DND-41 (cell line): ENCODE measurements around the gene KRTAP9-6.

ENCODE experiments used
- ATAC-seq: fragments of 200-7000 bp; cut with Tn5 transposase; 3 replicates; pipeline ENCODE4 v1.9.1; 2021; ENCODE audit warnings: low read depth; ENCODE audit not compliant: insufficient read depth
- DNase-seq: peaks from one replicate; pipeline ENCODE4 v3.0.0-alpha.2; 2020
- H2AFZ ChIP-seq: 2 replicates; pipeline ENCODE4 v1.6.0; 2012; ENCODE audit warnings: low read depth, low read length
- H3K27ac ChIP-seq: 2 replicates; pipeline ENCODE4 v1.5.1; 2012; ENCODE audit warnings: low read length, inconsistent platforms
- H3K27me3 ChIP-seq: fragments of 200-600 bp; sonication (generic); 2 replicates; pipeline ENCODE4 v1.6.0; 2012; ENCODE audit warnings: low read length, mild to moderate bottlenecking, inconsistent platforms; ENCODE audit not compliant: insufficient read depth, poor library complexity
- H3K36me3 ChIP-seq: 2 replicates; pipeline ENCODE4 v1.5.1; 2012; ENCODE audit warnings: low read length, inconsistent platforms; ENCODE audit not compliant: insufficient read depth
- H3K4me1 ChIP-seq: 2 replicates; pipeline ENCODE4 v1.5.1; 2012; ENCODE audit warnings: mild to moderate bottlenecking, low read length; ENCODE audit not compliant: insufficient read depth
- H3K4me2 ChIP-seq: 2 replicates; pipeline ENCODE4 v1.6.0; 2012; ENCODE audit warnings: mild to moderate bottlenecking, moderate library complexity, low read length, inconsistent platforms; ENCODE audit not compliant: insufficient read depth
- H3K4me3 ChIP-seq, 2 experiments: fragments of 200-600 bp in 1 of 2; shearing (Covaris generic) in 1 of 2; 2 replicates each; pipeline ENCODE4 v1.5.1; 2012 to 2016; ENCODE audit warnings: inconsistent platforms in 2 of 2, low read length in 2 of 2, mild to moderate bottlenecking in 2 of 2, low read depth in 1 of 2, moderate library complexity in 1 of 2
- H3K79me2 ChIP-seq: 2 replicates; pipeline ENCODE4 v1.6.0; 2012; ENCODE audit warnings: low read length, inconsistent platforms; ENCODE audit not compliant: insufficient read depth
- H3K9ac ChIP-seq: 2 replicates; pipeline ENCODE4 v1.6.0; 2012; ENCODE audit warnings: low read depth, mild to moderate bottlenecking, inconsistent platforms, low read length, moderate library complexity
- H3K9me3 ChIP-seq: 2 replicates; pipeline ENCODE4 v1.5.1; 2012; ENCODE audit warnings: low read length, moderate library complexity, mild to moderate bottlenecking, inconsistent platforms; ENCODE audit not compliant: insufficient read depth, severe bottlenecking
- H4K20me1 ChIP-seq: 2 replicates; pipeline ENCODE4 v1.6.0; 2012; ENCODE audit warnings: low read length; ENCODE audit not compliant: insufficient read depth
- EZH2 ChIP-seq: IDR thresholded peaks from 3 replicates; pipeline ENCODE4 v1.6.1; 2012; ENCODE audit warnings: borderline replicate concordance, low read depth, mild to moderate bottlenecking, moderate library complexity, low read length, inconsistent platforms; ENCODE audit not compliant: severe bottlenecking
- TF ChIP-seq, protein P1 (sequence below): IDR thresholded peaks from 2 replicates; pipeline ENCODE4 v1.5.1; 2012; ENCODE audit warnings: borderline replicate concordance, low read length, moderate library complexity, mild to moderate bottlenecking; ENCODE audit not compliant: poor library complexity, severe bottlenecking; ENCODE audit errors: extremely low read depth

The KRTAP9-6 gene, protein sequence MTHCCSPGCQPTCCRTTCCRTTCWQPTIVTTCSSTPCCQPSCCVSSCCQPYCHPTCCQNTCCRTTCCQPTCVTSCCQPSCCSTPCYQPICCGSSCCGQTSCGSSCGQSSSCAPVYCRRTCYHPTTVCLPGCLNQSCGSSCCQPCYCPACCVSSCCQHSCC

GRCh38 chr17:41265078-41265477, at the start of gene KRTAP9-6:
TSS of gene KRTAP9-6 (plus strand) at chr17:41265378. CDS start at chr17:41265378, 0 bp downstream.
- H3K4me1 ChIP-seq, result no peaks in the 10 kb centered on the region
- no peaks in the 10 kb centered on the region for H3K79me2 ChIP-seq
- H2AFZ ChIP-seq, result no peak within 1 kb of the TSS
- no peaks in the 10 kb centered on the region for H3K9me3 ChIP-seq
- DNase-seq (no peak), ATAC-seq (no peak)
- H3K27me3 ChIP-seq, result peaks cover 13% of the 10 kb centered on the region
- TF ChIP-seq, protein P1, sequence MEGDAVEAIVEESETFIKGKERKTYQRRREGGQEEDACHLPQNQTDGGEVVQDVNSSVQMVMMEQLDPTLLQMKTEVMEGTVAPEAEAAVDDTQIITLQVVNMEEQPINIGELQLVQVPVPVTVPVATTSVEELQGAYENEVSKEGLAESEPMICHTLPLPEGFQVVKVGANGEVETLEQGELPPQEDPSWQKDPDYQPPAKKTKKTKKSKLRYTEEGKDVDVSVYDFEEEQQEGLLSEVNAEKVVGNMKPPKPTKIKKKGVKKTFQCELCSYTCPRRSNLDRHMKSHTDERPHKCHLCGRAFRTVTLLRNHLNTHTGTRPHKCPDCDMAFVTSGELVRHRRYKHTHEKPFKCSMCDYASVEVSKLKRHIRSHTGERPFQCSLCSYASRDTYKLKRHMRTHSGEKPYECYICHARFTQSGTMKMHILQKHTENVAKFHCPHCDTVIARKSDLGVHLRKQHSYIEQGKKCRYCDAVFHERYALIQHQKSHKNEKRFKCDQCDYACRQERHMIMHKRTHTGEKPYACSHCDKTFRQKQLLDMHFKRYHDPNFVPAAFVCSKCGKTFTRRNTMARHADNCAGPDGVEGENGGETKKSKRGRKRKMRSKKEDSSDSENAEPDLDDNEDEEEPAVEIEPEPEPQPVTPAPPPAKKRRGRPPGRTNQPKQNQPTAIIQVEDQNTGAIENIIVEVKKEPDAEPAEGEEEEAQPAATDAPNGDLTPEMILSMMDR, result no peak
- no peak for TF ChIP-seq EZH2
- H3K4me2 ChIP-seq, result no peak within 1 kb of the TSS
- H3K27ac ChIP-seq, result no peak within 1 kb of the TSS
- H3K9ac ChIP-seq, result no peak within 1 kb of the TSS
- H4K20me1 ChIP-seq, result no peaks in the 10 kb centered on the region
- no peaks in the 10 kb centered on the region for H3K36me3 ChIP-seq
- H3K4me3 ChIP-seq, result no peak within 1 kb of the TSS

GRCh38 chr17:41215681-41216080, 49.5 kb upstream of the KRTAP9-6 start:
- H3K79me2 ChIP-seq, result no peaks in the 10 kb centered on the region
- no peak for TF ChIP-seq EZH2
- TF ChIP-seq, protein P1, result no peak
- H4K20me1 ChIP-seq, result no peaks in the 10 kb centered on the region
- no peak overlapping the region for H3K4me3 ChIP-seq
- H3K36me3 ChIP-seq, result no peaks in the 10 kb centered on the region
- ATAC-seq (no peak), DNase-seq (no peak)
- H3K4me2 ChIP-seq, result no peak overlapping the region
- no peak overlapping the region for H3K27ac ChIP-seq
- H3K9ac ChIP-seq, result no peak overlapping the region
- no peak overlapping the region for H2AFZ ChIP-seq
- H3K27me3 ChIP-seq, result peaks cover 2% of the 10 kb centered on the region
- H3K9me3 ChIP-seq, result no peaks in the 10 kb centered on the region
- no peaks in the 10 kb centered on the region for H3K4me1 ChIP-seq

- Histone ChIP-seq H2AFZ (no peak overlapping the region), H3K36me3 (no peaks in the 10 kb centered on the region), H3K9ac (no peak overlapping the region), H3K27me3 (peaks cover 10% of the 10 kb centered on the region), H3K4me3 (no peak overlapping the region), H3K4me2 (no peak overlapping the region), H3K79me2 (no peaks in the 10 kb centered on the region), H3K27ac (no peak overlapping the region), H3K9me3 (no peaks in the 10 kb centered on the region), H3K4me1 (no peaks in the 10 kb centered on the region), H4K20me1 (no peaks in the 10 kb centered on the region)
- no peak for ATAC-seq
- DNase-seq, result no peak
- TF ChIP-seq, protein P1, result no peak
- no peak for TF ChIP-seq EZH2
Observed at GRCh38 chr17:41223821-41224220, 41.4 kb upstream of the KRTAP9-6 start.
